ENCODE results near the gene PRM1. TPM values are rescaled to one million over a fixed set of nuclear protein-coding genes. Genes with fewer than 3 reads are reported as not detected.
A peak's percentile ranks its signal among the peaks of the same experiment; 100 is the strongest.

Gene PRM1
- not detected for total RNA-seq

- no peak for DNase-seq (ENCODE audit: low read depth in 2 of 3, low spot score in 2 of 3)
These were observed at the start of gene PRM1 for GRCh38 chr16:11280616-11281522. Gene PRM1 (minus strand): TSS chr16:11281330. CDS start chr16:11281238, 92 bp downstream.

DNA sequence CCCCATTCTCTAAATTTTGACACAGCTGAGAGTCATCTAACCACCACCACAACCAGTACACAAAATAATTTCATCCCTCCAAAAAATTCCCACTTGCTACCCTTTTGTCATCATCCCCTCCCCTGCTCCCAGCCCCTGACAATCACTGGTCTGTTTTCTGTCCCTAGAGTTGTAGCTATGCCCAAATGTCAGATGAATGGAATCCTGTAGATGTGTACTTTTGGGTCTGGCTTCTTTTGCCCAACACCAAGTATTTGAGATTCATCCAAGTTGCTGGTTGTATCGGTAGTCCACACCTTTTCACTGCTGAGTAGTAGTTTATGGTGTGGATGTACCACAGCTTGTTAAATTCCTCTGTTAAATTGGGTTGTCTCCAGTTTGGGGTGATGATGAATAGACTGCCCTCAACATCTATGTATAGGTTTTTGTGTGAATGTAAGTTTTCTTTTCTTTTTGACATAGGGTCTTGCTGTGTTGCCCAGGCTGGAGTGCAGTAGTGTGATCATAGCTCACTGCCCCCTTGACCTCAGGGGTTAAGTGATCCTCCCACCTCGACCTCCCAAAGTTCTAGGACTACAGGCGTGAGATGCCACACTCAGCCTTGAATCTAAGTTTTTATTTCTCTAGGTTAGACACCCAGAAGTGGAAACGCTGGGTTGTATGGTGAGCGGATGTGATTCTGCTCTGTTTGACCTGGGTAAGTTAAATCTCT is 49.6 kb upstream of the PRM1 start:
- no peak for DNase-seq (ENCODE audit: low read depth in 2 of 3, low spot score in 2 of 3)

DNA sequence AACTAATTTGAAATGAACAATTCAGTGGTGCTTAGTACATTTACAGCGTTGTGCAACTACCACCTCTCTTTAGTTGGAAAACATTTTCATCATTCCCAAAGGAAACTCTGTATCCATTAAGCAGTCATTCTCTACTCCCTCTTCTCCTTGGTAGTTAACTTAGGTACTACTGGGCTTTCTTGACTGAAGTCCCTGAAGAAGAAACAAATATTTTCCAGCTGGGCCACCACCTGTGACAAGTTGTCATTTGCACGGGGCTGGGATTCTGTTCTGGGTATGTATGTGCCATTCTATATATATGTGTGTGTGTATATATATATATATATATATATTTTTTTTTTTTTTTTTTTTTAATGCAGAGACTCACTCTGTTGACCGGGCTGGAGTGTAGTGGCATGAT is 48.8 kb upstream of the PRM1 start:
- DNase-seq (ENCODE audit: low read depth in 2 of 3, low spot score in 2 of 3): no peak

DNA sequence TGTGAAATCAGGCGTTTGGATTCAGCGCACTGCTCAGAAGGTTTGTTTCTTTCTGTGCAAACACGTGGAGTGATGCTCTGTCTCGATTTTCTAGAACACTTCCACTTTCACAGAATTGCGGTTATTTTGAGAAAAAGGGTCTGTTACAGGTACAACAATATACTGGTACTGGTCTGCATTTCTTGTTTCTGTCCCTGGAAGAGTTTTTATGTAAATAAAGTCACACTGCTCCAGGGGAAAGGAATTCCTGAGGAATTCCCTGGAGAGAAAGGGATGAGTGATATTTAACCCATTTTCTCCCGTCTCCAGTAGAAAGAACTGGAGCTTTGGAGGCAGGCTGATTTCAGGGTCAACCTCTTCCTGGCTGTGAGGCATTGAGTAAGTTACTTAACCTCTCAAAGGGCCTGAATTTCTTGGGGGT is 48.0 kb upstream of the PRM1 start:
- DNase-seq (ENCODE audit: low read depth in 2 of 3, low spot score in 2 of 3): peak in 1 of 3 donors; percentile 26

DNA sequence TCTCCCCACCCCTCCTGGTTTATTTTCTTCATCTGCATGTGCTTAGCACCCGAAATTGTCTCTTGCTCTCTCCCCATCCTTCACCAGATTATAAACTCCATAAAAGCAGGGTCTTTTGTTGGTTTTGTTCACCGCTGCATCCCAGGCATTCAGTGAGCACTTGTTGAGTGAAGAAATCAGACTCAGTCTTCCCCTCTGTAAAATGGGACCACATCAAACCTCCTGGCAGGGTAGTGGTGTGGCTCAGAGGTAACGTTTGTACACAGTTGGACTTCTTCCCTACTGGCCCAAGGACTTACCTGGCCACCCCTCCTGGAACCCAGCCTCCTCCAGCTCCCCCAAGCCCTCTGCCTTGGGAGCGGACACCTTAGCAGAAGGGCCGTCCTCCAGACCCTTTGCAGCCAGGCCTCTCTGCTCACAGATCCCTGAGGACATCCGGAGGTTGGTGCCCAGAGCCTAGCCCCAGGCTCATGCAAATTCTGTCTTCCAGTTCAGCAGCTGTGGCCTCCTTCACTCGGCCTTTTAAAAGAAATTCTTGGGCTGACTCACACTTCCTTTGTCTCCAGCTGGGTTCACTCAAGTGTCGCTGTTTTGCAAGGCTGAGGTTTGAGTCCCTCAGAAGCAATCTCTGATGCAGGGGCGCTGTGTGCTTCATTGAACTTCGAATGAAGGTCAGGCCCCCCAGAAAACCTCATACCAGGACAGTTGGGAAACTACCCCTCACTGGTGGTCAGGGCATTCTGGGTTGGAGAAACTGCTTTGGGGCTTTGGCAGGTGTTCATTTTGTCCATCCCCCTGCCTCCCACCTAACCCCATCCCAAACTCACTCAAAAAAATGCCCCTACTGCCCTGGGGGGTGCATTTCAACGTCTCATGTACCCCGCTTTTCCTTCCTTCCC is 47.3 kb upstream of the PRM1 start:
- peak in 2 of 3 donors; percentile 72 to 81 for DNase-seq (ENCODE audit: low read depth in 2 of 3, low spot score in 2 of 3)

DNA sequence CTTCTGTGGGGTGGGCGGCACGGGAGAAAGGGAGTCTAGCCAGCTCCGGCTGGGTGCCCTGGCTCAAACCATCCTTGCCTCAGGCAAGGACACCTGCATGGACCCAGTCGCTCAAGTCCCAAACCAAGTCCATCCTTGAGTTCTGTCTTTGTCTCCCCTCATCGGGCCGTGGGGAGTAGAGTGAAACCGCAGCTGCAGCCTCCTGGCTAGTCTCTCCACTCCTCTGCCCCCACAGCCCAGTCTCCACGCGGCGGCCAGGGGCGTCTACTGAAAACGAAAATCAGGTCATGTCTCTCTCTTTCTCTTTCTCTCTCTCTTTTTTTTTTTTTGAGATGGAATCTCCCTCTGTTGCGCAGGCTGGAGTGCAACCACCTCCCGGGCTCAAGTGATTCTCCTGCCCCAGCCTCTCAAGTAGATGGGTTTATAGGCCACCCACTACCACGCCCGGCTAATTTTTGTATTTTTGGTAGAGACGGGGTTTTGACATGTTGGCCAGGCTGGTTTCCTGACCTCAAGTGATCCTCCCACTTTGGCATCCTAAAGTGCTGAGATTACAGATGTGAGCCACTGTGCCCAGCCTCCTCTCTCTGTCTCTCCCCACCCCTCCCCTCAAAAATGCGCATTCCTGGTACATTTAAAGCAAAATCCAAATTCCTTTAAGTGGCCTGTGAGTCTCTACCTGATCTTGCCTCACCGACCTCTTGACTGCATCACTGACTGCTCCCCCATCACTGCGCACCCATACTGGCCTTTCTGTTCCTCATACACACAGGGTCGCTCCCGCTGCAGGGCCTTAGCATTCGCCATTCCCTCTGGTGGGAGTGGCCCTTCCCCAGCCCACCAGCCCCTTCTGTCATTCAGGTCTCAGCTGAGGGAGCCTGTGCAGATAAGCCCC is 46.4 kb upstream of the PRM1 start:
- no peak for DNase-seq (ENCODE audit: low read depth in 2 of 3, low spot score in 2 of 3)

DNA sequence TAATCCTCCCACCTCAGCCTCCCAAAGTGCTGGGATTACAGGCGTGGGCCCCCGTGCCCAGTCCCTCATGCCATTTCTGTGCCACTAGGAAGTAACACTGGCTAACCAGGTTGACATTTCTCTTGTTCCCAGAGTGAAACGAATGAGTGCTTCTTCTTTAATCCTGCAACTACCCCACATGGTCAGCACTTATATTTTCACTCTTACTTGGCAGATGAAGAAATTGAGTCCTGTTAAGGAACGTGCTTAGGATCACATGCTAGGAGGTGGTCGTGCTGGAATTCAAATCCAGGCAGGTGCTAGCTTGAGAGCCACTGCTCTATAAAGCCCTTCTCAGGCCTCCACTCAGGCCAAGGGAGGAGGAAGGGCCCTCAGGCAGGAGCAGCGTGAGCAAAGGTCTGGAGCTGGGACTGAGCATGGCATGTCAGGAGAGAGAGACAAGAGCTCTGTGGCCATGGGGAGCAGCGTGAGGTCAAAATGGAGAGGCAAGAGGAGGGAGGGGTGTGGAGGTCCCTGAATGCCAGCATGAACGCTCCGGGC is 45.7 kb upstream of the PRM1 start:
- no peak for DNase-seq (ENCODE audit: low read depth in 2 of 3, low spot score in 2 of 3)

DNA sequence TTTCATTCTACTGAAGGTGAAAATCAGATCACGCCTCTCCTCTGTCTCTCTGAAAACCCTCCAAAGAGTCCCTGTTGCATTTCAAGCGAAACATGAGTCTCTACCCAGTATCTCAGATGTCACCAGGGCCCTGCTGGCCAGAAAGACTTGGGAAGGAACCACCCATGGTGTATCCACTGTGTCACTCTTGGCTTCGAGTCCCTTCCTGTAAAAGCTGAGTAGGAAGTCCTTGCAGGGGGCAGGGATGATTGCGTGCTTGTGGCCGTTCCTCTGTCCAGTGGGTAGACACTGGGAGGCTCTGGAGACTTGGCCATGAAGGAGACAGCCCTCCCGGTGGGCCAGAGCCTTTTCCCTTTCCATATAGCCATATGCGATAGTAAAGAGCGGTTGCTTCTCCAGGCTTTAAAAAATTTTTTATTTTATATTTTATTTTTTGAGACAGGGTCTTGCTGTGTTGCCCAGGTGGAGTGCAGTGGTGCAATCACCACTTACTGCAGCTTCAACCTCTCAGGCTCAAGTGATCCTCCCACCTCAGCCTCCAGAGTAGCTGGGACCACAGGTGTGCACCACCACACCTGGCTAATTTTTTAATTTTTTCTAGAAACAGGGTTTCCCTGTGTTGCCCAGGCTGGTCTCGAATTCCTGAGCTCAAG is 45.1 kb upstream of the PRM1 start:
- DNase-seq (ENCODE audit: low read depth in 2 of 3, low spot score in 2 of 3): no peak

DNA sequence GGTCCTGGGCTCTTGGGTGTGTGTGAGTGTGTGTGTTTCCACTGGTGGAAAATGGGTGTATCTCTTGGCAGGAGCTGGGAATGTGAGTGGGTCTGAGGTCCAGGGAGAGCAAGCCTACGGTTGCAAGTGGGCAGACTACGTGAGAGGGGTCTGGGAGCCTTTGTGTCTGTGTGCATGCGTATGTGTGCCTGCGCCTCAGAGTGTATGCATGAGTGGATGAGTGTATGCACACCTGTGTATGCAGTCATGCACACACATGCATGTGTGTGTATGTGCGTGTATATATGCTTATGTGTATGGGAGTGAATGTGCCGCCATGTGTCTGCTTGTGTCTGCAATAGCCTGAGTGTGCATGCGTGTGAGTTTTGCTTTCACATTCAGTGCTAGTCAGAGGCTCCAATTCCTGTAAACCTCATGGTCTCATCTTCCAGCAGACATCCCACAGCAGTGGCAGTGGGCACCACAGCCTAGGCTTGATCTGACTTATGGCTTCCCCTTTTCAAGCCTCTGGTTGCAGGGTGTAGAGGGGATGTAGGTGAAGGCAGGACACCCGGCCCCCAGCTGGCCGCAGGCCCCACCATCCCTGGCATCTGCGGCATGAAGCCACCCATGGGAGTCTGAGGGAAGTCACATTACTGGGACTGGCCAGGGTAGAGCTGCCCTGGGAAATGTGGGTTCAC is 44.4 kb upstream of the PRM1 start:
- DNase-seq (ENCODE audit: low read depth in 2 of 3, low spot score in 2 of 3): peak in 2 of 3 donors; percentile 42 to 70

DNA sequence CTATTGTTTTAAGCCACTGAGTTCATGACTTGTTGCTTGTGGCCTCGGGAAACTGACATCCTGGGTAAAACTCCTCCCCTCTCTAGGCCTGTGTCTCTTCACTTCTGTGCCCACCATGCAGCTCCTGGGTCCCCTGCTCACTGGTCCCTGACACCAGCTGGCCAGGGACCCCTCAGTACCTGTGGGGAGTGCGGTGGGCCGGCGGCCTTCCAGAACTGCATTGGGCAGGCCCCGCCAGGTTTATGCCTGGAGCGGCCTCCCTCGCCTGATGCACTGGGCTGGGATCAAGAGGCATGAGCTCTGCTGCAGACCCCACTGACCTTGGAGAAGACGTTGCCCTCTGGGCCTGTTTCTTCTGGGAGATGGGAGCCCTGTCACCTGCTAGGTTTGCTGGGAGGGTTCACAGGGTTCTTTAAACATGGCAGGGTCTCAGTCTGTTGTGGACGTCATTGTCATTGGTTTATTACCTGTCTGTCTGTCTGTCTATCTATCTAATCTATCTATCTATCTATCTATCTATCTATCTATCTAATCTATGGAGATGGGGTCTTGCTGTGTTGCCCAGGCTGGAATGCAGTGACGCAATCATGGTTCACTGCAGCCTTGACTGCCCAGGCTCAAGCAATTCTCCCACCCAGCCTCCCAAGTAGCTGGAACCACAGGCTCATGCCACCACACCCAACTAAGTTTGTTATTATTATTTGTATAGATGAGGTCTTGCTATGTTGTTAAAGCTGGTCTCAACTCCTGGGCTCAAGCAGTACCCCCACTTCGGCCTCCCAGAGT is 42.6 kb upstream of the PRM1 start:
- DNase-seq (ENCODE audit: low read depth in 2 of 3, low spot score in 2 of 3): no peak

- DNase-seq (ENCODE audit: low read depth in 2 of 3, low spot score in 2 of 3): no peak
These were observed 41.7 kb upstream of the PRM1 start for GRCh38 chr16:11322823-11323222.

DNA sequence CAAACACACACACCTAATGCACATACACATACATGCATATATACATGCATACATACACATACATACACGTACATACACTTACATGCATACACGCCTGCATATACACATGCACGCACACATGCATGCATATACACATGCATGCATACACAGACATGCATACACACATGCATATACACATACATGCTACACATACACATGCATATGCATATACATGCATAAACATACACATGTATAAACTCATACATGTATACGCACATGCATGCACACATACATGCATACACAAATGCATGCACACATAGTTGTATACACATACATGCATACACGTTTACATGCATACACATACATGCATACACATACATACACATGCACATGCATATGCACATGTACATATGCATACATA is 40.5 kb upstream of the PRM1 start:
- DNase-seq (ENCODE audit: low read depth in 2 of 3, low spot score in 2 of 3): no peak

DNA sequence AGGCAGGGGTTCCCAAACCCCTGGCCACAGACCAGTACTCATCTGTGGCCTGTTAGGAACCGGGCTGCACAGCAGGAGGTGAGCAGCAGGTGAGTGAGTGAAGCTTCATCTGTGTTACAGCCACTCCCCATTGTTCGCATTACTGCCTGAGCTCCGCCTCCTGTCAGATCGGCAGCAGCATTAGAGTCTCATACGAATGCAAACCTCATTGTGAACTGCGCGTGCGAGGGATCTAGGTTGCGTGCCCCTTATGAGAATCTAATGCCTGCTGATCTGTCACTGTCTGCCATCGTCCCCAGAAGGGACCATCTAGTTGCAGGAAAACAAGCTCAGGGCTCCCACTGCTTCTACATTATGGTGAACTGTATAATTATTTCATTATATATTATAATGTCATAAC is 39.0 kb upstream of the PRM1 start:
- DNase-seq (ENCODE audit: low read depth in 2 of 3, low spot score in 2 of 3): no peak

DNA sequence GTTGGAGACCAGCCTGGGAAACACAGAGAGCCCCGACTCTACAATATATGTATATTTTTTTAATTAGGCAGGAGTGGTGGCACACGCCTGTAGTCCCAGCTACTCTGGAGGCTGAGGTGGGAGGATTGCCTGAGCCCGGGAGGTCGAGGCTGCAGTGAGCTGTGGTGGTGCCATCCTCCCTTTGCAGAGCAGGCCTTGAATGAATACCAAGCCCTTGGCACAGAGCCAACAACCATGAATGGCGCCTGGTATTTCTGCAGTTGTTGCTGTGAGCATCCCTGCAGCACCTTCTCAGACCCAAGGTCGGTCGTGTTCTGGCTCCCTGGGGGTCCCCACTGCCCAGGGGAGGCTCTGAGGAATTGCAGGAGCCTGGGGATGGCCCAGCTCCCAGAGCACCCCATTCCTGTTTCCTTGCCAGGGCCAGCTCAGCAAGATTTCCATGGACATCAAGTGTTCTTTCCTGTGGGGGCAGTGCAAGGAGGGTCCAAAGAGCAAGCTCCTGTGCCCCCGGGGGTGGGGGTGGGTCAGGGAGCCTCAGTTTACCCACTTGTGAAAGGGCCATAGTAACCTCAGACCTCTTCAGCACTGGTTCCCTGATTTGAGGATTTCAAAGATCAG is 38.5 kb upstream of the PRM1 start:
- peak in 1 of 3 donors; percentile 53 for DNase-seq (ENCODE audit: low read depth in 2 of 3, low spot score in 2 of 3)

- no peak for DNase-seq (ENCODE audit: low read depth in 2 of 3, low spot score in 2 of 3)
These were observed 37.7 kb upstream of the PRM1 start for GRCh38 chr16:11318817-11319216.

DNA sequence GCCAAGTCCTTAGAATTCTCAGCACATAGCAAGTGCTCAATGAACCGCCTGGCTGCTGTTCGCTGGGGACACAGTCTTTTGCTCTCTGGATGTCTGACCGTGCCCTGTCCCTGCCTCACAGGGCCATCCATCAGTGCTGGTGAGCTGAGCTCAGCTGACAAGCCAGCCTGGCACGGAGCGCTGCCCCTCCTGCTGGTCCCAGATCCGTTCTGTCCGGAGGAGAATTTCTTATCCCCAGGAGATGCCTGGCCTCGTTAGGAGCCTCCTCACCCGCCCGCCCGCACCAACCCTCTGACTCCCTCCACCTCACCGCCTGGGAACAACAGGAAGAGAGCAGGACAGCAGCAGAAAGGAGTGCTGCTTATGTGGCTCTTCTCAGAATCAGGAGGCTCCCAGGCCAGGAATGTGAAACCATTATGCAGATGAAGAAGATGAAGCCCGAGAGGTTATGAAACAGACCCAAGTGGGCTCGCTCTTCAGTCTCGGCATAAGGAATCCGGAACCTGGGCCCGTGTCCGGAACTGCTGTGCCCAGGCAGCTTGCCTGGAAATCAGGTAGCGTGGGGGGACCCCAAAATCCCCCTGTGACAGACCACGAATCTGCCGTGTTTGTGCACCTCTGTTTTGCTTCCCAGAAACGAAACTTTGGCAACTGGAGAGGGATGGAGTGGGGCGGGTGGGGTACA is 35.3 kb upstream of the PRM1 start:
- DNase-seq (ENCODE audit: low read depth in 2 of 3, low spot score in 2 of 3): no peak

DNA sequence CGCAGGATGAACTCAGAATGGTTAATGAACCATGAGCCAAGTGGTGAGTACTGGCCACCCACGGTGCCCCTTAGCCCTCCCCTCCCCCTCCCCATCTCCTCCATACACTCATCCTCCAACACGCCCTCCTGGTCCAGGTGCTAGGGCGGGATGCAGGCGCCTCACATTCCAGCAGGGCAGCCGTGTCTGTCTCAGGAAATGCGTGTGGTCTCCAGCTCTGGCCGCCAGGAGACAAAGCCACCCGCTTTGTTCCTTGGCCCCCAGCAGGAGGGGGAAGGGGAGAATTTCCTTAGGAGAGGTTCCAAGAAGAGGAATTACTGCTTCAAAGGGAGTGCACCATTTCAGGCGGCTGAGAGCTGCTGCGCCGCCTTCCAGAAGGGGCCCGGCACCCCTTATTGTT is 34.4 kb upstream of the PRM1 start:
- DNase-seq (ENCODE audit: low read depth in 2 of 3, low spot score in 2 of 3): no peak

All from hematopoietic multipotent progenitor cell (in vitro differentiated cells).